Endodermal cell (in vitro differentiated cells): ENCODE results near the gene USP48. TPM values are rescaled to one million over a fixed set of nuclear protein-coding genes. Genes with fewer than 3 reads are reported as not detected.
"Not testable (repeated sequence)": the region's sequence is repeated elsewhere in the genome, so short reads cannot be mapped to it uniquely, and the experiment has no call there.

Source experiments
- DNase-seq: peaks from one replicate; pipeline ENCODE4 v3.0.0-alpha.2; 2017
- H3K27ac ChIP-seq: 2 replicates; pipeline ENCODE4 v1.5.1; 2013; ENCODE audit warnings: mild to moderate bottlenecking, low read depth, low read length, moderate library complexity
- H3K27me3 ChIP-seq: 2 replicates; pipeline ENCODE4 v1.6.1; 2013; ENCODE audit warnings: mild to moderate bottlenecking, low read length, moderate library complexity; ENCODE audit not compliant: insufficient read depth, control insufficient read depth, poor library complexity, severe bottlenecking
- H3K36me3 ChIP-seq: 2 replicates; pipeline ENCODE4 v1.7.0; 2013; ENCODE audit warnings: mild to moderate bottlenecking, low read length, moderate library complexity; ENCODE audit not compliant: control insufficient read depth, insufficient read depth
- H3K4me1 ChIP-seq: one replicate; pipeline ENCODE4 v1.7.0; 2013; ENCODE audit warnings: low read length; ENCODE audit not compliant: control insufficient read depth, insufficient read depth
- H3K4me3 ChIP-seq: 2 replicates; pipeline ENCODE4 v1.5.1; 2013; ENCODE audit warnings: mild to moderate bottlenecking, low read length, moderate library complexity
- H3K9ac ChIP-seq: 2 replicates; pipeline ENCODE4 v1.6.1; 2013; ENCODE audit warnings: mild to moderate bottlenecking, low read length, moderate library complexity; ENCODE audit not compliant: poor library complexity, severe bottlenecking; ENCODE audit errors: extremely low read depth
- H3K9me3 ChIP-seq: 2 replicates; pipeline ENCODE4 v1.6.1; 2013; ENCODE audit warnings: mild to moderate bottlenecking, low read length, moderate library complexity; ENCODE audit not compliant: control insufficient read depth
- H3K27ac Mint-ChIP-seq: 2 replicates; pipeline ENCODE4 v1.8.0; 2020; ENCODE audit warnings: mixed read lengths
- H3K27me3 Mint-ChIP-seq: 2 replicates; pipeline ENCODE4 v1.8.0; 2021; ENCODE audit warnings: mild to moderate bottlenecking, mixed read lengths; ENCODE audit not compliant: insufficient read depth
- H3K36me3 Mint-ChIP-seq: 2 replicates; pipeline ENCODE4 v1.8.0; 2020; ENCODE audit warnings: low read depth, mixed read lengths
- H3K4me1 Mint-ChIP-seq: 2 replicates; pipeline ENCODE4 v1.8.0; 2020; ENCODE audit warnings: mixed read lengths
- H3K4me3 Mint-ChIP-seq: 2 replicates; pipeline ENCODE4 v1.8.0; 2020; ENCODE audit warnings: mild to moderate bottlenecking, moderate library complexity, mixed read lengths
- H3K9me3 Mint-ChIP-seq: 2 replicates; pipeline ENCODE4 v1.8.0; 2020; ENCODE audit warnings: mild to moderate bottlenecking, mixed read lengths
- CTCF ChIP-seq: fragments of 200-600 bp; sonication (generic); conservative IDR thresholded peaks from 2 replicates; pipeline ENCODE4 v1.5.0; 2021; ENCODE audit warnings: antibody characterized with exemption, mild to moderate bottlenecking
- WGBS, 2 experiments: methylation state at CpG; one replicate each; pipeline versions ENCODE4 v1.1.5 to v1.1.7; 2013; ENCODE audit warnings: missing lambda C conversion rate in 2 of 2, mixed read lengths in 1 of 2; ENCODE audit not compliant: insufficient coverage in 1 of 2, insufficient read length in 1 of 2; 5-methylcytosine and 5-hydroxymethylcytosine counted together
- total RNA-seq, 2 donors: library from RNA; stranded (reverse); fragmentation: NEBNext Ultra II Directional in 1 of 2; extraction: Animal tissue kit (Norgen Biotek cat#: 25700) in 1 of 2; gene quantifications; 2 replicates in 1 of 2; 3 replicates in 1 of 2; pipeline ENCODE4 v1.2.1, GENCODE V29; 2021

The USP48 gene
- total RNA-seq, 2 donors from 2014 or later = 73.8 to 78.6 TPM

- H3K36me3 Mint-ChIP-seq = peaks cover 9% of the 10 kb centered on the region
- no peak overlapping the region for H3K4me3 ChIP-seq
- no peak for DNase-seq
- H3K9ac ChIP-seq = no peak overlapping the region
- no peak overlapping the region for H3K27ac Mint-ChIP-seq
- TF ChIP-seq CTCF = no peak
- H3K4me3 Mint-ChIP-seq = no peak overlapping the region
- H3K27me3 ChIP-seq = no peaks in the 10 kb centered on the region
- H3K9me3 ChIP-seq = no peaks in the 10 kb centered on the region
- H3K4me1 ChIP-seq = no peaks in the 10 kb centered on the region
- peaks cover 2% of the 10 kb centered on the region for H3K27me3 Mint-ChIP-seq
- WGBS, 2 experiments = 91 to 95% methylated on average over 10 of the region's 10 CpGs
- no peak overlapping the region for H3K27ac ChIP-seq
- H3K9me3 Mint-ChIP-seq = no peaks in the 10 kb centered on the region
- H3K36me3 ChIP-seq = peaks cover 23% of the 10 kb centered on the region
- peaks cover 14% of the 10 kb centered on the region for H3K4me1 Mint-ChIP-seq
These were observed 108.0 kb downstream of the USP48 start for GRCh38 chr1:21674957-21675356.

DNA sequence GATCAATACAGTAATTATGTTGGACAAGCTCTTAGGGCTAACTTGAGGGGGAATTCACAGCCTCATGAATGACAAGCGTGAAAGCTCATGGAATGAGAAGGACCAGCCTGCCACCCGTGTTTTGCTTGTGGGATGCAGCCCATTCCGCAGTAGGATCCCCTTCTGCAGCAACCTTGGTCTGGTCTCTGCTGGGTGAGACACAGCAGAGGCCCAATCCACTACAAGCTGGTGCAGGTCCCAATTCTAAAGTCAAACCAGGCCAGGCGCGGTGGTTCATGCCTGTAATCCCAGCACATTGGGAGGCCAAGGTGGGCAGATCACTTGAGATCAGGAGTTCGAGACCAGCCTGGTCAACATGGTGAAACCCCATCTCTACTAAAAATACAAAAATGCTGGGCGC is 109.1 kb downstream of the USP48 start:
- Histone ChIP-seq H3K36me3 (peaks cover 13% of the 10 kb centered on the region), H3K27ac (peak overlapping the region; percentile 11)
- not testable (repeated sequence) for H3K27ac Mint-ChIP-seq, H3K9me3 Mint-ChIP-seq, H3K4me3 ChIP-seq, H3K9ac ChIP-seq, H3K4me3 Mint-ChIP-seq, H3K27me3 Mint-ChIP-seq, H3K36me3 Mint-ChIP-seq, H3K27me3 ChIP-seq, H3K4me1 ChIP-seq, H3K9me3 ChIP-seq, DNase-seq
- peaks cover 14% of the 10 kb centered on the region for H3K4me1 Mint-ChIP-seq
- 87 to 94% methylated on average over 7 of the region's 7 CpGs for WGBS, 2 experiments

DNA sequence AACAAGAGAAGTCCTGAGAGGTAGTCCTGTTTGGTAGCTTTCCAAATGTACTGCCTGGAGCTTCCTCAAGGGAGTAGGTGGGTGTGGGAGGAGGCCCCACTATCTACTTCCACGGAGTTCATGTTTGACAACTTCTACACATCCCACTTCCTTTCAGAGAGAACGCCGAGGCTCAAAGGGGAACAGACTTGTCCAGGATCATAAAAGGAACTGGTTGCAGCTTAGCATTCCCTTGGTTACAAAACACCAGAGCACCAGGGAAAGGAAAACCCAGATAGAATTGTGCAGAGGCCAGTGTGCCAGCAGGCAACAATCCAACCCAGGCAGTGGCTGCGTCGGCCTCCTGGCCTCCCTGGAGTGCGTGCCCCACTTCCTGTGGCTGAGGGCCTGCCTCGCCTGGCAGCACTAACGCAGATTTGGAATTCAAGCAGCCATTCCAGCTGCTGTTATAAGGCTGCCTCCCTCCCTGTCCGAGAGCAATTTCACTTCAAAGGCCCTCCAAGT is 109.6 kb downstream of the USP48 start:
- Mint-ChIP-seq H3K4me3 (no peak overlapping the region), H3K27me3 (peaks cover 11% of the 10 kb centered on the region), H3K9me3 (no peaks in the 10 kb centered on the region), H3K36me3 (no peaks in the 10 kb centered on the region), H3K27ac (no peak overlapping the region), H3K4me1 (peaks cover 14% of the 10 kb centered on the region)
- Histone ChIP-seq H3K9ac (no peak overlapping the region), H3K27ac (peak overlapping the region; percentile 54), H3K4me1 (no peaks in the 10 kb centered on the region), H3K36me3 (peaks cover 7% of the 10 kb centered on the region), H3K9me3 (no peaks in the 10 kb centered on the region), H3K27me3 (peaks cover 5% of the 10 kb centered on the region), H3K4me3 (no peak overlapping the region)
- no peak for DNase-seq
- WGBS, 2 experiments = 82 to 83% methylated on average over 8 to 9 of the region's 9 CpGs
- TF ChIP-seq CTCF = no peak
